DND-41 (cell line): ENCODE results near the gene SLC15A5.

Source experiments
- EZH2 ChIP-seq: IDR thresholded peaks from 3 replicates; pipeline ENCODE4 v1.6.1; 2012; ENCODE audit warnings: borderline replicate concordance, low read depth, mild to moderate bottlenecking, moderate library complexity, low read length, inconsistent platforms; ENCODE audit not compliant: severe bottlenecking
- TF ChIP-seq, protein P1 (sequence below): IDR thresholded peaks from 2 replicates; pipeline ENCODE4 v1.5.1; 2012; ENCODE audit warnings: borderline replicate concordance, low read length, moderate library complexity, mild to moderate bottlenecking; ENCODE audit not compliant: poor library complexity, severe bottlenecking; ENCODE audit errors: extremely low read depth

DNA sequence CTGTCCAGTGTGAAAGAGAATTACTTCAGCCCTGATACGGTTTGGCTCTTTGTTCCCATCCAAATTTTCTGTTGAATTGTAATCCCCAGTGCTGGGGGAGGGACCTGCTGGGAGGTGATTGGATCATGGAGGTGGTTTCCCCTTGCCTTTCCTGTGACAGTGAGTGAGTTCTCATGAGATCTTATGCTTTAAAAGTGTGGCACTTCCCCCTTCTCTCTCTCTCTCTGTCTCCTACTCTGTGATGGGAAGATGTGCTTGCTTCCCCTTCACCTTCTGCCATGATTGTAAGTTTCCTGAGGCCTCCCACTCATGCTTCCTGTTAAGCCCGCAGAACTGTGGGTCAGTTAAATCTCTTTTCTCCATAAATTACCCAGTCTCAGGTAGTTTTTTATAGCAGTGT lies 5.5 kb upstream of the SLC15A5 start:
- TF ChIP-seq, protein P1, sequence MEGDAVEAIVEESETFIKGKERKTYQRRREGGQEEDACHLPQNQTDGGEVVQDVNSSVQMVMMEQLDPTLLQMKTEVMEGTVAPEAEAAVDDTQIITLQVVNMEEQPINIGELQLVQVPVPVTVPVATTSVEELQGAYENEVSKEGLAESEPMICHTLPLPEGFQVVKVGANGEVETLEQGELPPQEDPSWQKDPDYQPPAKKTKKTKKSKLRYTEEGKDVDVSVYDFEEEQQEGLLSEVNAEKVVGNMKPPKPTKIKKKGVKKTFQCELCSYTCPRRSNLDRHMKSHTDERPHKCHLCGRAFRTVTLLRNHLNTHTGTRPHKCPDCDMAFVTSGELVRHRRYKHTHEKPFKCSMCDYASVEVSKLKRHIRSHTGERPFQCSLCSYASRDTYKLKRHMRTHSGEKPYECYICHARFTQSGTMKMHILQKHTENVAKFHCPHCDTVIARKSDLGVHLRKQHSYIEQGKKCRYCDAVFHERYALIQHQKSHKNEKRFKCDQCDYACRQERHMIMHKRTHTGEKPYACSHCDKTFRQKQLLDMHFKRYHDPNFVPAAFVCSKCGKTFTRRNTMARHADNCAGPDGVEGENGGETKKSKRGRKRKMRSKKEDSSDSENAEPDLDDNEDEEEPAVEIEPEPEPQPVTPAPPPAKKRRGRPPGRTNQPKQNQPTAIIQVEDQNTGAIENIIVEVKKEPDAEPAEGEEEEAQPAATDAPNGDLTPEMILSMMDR: no peak
- TF ChIP-seq EZH2: no peak
